ENCODE data around the gene SDCCAG8.

SDCCAG8 gene

GRCh38 chr1:243254233-243254926, 1.5 kb upstream of the SDCCAG8 start (continued):
- peak; percentile 67 for TF ChIP-seq EGR2 (tag by site-specific recombination; IDR thresholded peaks at IDR 0.05; ENCODE audit: low read depth)
- peak; percentile 85 for TF ChIP-seq ZNF2 (tag by site-specific recombination; IDR thresholded peaks at IDR 0.05)
- TF ChIP-seq SCRT1 (tag by site-specific recombination; IDR thresholded peaks at IDR 0.05; ENCODE audit: borderline replicate concordance) = no peak
- no peak for TF ChIP-seq ZNF777 (tag by site-specific recombination; IDR thresholded peaks at IDR 0.05; ENCODE audit: borderline replicate concordance)
- no peak for TF ChIP-seq ZNF837 (tag by site-specific recombination; IDR thresholded peaks at IDR 0.05)

- peak within 1 kb of the TSS; percentile 91 for H3K4me3 ChIP-seq (ENCODE audit: low read depth, low read length)
- H3K9me3 ChIP-seq (ENCODE audit: control insufficient read depth, insufficient read depth, low read depth, low read length) = no peaks in the 10 kb centered on the region
- H3K27ac ChIP-seq (ENCODE audit: extremely low read depth, low read depth, low read length) = peak within 1 kb of the TSS; percentile 89
- ChIA-PET POLR2A (interaction anchor here (0.7 to 2.3 kb wide), 21 partner anchors 8 to 1615 kb away, joined by 3 to 13 read pairs (median 3); partner anchors contain the start of genes CHML, EXO1 and OPN3), CTCF (interaction anchor here (0.6 to 1.6 kb wide), 7 partner anchors 22 to 941 kb away, joined by 3 to 6 read pairs (median 3); no protein-coding TSS in a partner anchor)
- peaks cover 8% of the 10 kb centered on the region for H3K4me1 ChIP-seq (ENCODE audit: control insufficient read depth, insufficient read depth, low read length)
- H3K36me3 ChIP-seq (ENCODE audit: control insufficient read depth in 2 of 2, insufficient read depth in 1 of 2, low read length in 2 of 2) = no peaks in the 10 kb centered on the region
- peak; percentile 99 for TF ChIP-seq ZNF223 (tag by site-specific recombination; IDR thresholded peaks at IDR 0.05)
- TF ChIP-seq KLF8 (tag by site-specific recombination; IDR thresholded peaks at IDR 0.05) = peak; percentile 74; the same call in 1 of the 2 replicates
- TF ChIP-seq TRIM28 (IDR thresholded peaks at IDR 0.05; ENCODE audit: borderline replicate concordance, low read length) = no peak
- TF ChIP-seq AEBP2 (tag by site-specific recombination; IDR thresholded peaks at IDR 0.05; ENCODE audit: borderline replicate concordance) = no peak
- peak; percentile 78; the same call in 1 of the 2 replicates for TF ChIP-seq ZNF692 (tag by site-specific recombination; IDR thresholded peaks at IDR 0.05)
- peak; percentile 92 for TF ChIP-seq ZNF341 (tag by site-specific recombination; IDR thresholded peaks at IDR 0.05; ENCODE audit: low read depth)
- peak; percentile 11; the same call in 1 of the 2 replicates for TF ChIP-seq ZFP69B (tag by site-specific recombination; IDR thresholded peaks at IDR 0.05)
- peak; percentile 94 for TF ChIP-seq PRDM10 (tag by site-specific recombination; IDR thresholded peaks at IDR 0.05)
- peak; percentile 84 for TF ChIP-seq ZBTB20 (tag by site-specific recombination; IDR thresholded peaks at IDR 0.05)
- TF ChIP-seq ZNF600 (tag by site-specific recombination; IDR thresholded peaks at IDR 0.05) = peak; percentile 99
- peak; percentile 100 for TF ChIP-seq ZNF335 (tag by site-specific recombination; conservative IDR thresholded peaks at IDR 0.05)
- no peak for TF ChIP-seq SCRT1 (tag by site-specific recombination; IDR thresholded peaks at IDR 0.05; ENCODE audit: borderline replicate concordance)
- no peak for TF ChIP-seq BCL11A (tag by site-specific recombination; IDR thresholded peaks at IDR 0.05; ENCODE audit: low read depth)
- TF ChIP-seq TSHZ1 (tag by site-specific recombination; IDR thresholded peaks at IDR 0.05; ENCODE audit: borderline replicate concordance) = no peak; the same call in 1 of the 2 replicates
- peak; percentile 20; the same call in 1 of the 2 replicates for TF ChIP-seq ZBTB11 (tag by site-specific recombination; conservative IDR thresholded peaks at IDR 0.05; ENCODE audit: low read depth)
Observed at GRCh38 chr1:243254927-243255790, 682 bp upstream of the SDCCAG8 start, which contains the start of gene CEP170. TSS of gene CEP170 (minus strand) at chr1:243255281. CDS start at chr1:243225280, 30,001 bp downstream.

Data from HEK293 (cell line).